IPS-18c (cell line): ENCODE measurements around the gene AGTRAP.

Experiments used
- H3K4me3 ChIP-seq: 2 replicates; pipeline ENCODE4 v1.7.0; 2013; ENCODE audit warnings: low read depth, mild to moderate bottlenecking, low read length, moderate library complexity; ENCODE audit not compliant: insufficient read depth
- H3K9me3 ChIP-seq: one replicate; pipeline ENCODE4 v1.6.1; 2013; ENCODE audit warnings: mild to moderate bottlenecking, low read length, moderate library complexity; ENCODE audit not compliant: control insufficient read depth, insufficient read depth

AGTRAP gene

DNA sequence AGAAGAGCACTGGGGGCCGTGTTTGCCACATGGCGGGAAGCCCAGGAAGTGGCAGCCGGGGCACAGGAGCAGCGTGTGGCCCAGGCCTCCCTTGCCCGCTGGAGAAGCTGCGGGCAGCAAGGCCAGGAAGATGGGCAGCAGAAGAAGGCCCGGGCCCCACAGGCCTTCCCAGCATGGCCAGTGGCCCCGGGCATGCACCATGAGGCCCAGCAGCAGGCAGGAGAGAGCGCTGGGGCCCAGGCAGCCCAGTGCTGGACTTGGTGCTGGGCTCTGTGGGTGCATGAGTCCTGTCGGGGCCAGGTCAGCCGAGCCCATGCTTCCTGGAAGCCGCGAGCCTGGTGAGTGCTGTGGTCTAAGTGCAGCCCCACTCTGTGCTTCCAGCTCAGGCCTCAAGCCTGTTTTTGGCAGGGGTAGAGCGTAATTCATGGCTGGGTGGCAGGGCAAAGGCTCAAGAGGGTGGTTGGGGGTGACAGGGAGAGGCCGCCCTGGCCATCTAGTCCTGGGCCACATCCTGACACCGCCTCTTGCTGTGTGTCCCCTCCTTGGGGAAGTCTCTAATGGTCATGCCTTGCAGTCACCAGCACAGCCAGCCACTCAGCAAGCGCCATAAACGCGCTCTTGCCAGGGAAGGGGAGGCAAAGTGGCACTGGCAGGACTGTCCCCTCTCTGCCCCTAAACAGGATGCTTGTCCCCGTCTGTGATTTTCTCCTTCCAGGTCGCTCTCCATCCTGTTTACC is 48.5 kb downstream of the AGTRAP start:
- Histone ChIP-seq H3K9me3 (no peaks in the 10 kb centered on the region), H3K4me3 (no peak overlapping the region; the same call in 1 of the 2 replicates)

DNA sequence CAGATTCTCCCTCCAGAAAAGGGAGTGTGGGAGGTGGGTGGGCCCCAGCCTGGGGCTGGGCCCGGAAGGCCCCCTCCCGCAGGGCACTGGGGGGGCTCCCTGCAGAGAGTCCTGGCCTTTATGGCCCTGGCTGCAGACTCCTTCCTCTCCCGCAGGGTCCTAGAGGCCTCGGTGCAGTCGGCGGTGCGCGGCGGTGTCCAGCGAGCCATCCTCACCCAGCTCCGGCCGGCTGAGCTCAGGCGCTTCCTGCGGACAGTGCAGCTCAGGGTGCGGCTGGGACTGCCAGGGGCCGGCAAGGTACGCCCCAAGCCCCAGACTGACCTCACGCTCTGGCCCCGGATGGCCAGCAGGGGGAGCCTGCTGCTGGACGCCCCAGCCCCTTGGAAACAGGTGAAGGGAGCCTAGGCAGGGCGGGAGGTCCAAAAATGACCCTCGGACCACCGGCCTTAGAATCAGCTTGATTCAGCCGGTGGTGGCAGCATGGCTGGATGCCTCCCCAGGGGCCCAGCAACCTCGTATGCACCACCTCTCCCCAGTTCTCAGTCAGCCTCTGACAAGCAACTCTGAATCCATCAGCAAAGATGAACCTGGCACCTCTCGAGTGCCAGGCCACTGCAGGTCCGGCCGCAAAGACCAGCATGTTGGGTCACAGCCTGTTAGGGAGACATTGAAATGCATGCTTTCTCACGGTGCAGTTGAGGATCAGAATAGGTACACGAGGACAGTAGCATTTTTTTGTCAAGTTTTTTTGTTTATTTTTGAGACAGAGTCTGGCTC is 49.2 kb downstream of the AGTRAP start:
- peak overlapping the region; percentile 24 for H3K4me3 ChIP-seq
- H3K9me3 ChIP-seq, result no peaks in the 10 kb centered on the region

DNA sequence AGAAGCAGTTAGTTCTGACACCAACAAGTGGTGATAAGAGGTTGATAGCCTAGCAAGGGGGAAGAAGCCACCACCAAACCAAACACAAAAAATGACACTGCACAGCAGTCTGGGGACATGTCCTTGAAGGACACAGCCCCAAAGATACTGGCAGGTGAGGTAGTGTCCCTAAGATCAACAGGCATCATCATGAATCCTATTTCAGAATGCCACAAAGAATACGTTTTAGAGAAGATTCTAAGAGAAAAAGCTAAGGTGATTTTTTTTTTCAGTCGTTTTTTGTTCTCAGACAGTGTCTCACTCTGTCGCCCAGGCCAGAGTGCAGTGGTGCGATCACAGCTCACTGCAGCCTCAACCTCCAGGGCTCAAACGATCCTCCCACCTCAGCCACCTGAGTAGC is 50.2 kb downstream of the AGTRAP start:
- Histone ChIP-seq H3K4me3 (no peak overlapping the region), H3K9me3 (no peaks in the 10 kb centered on the region)

DNA sequence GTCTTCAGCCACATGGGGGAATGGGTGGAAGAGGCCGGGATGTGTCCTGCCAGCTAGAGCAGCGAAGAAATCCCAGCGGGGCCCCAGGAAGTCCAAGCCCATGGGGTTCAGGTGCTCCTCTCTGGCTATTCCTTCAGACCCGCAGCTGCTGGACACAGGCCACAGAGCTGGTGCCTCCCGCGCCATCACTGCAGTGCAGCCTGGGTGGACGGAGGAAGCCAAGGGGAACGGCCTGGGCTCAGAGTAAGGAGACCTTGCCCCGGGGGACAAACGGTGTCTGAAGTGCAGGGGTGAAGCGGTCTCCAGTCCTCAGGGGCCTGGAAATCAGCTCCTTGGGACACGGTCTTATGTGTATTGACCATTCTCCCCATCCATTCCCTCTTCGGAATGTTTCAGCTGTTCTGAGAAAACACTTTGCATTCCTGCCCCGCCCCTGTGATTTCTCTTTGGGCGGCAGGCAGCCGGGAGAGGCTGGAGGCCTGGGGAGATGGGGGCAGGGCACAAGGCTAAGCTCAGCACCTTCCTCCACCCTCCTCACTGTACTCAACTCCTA is 51.4 kb downstream of the AGTRAP start:
- peak overlapping the region; percentile 5; the same call in 1 of the 2 replicates for H3K4me3 ChIP-seq
- no peaks in the 10 kb centered on the region for H3K9me3 ChIP-seq

DNA sequence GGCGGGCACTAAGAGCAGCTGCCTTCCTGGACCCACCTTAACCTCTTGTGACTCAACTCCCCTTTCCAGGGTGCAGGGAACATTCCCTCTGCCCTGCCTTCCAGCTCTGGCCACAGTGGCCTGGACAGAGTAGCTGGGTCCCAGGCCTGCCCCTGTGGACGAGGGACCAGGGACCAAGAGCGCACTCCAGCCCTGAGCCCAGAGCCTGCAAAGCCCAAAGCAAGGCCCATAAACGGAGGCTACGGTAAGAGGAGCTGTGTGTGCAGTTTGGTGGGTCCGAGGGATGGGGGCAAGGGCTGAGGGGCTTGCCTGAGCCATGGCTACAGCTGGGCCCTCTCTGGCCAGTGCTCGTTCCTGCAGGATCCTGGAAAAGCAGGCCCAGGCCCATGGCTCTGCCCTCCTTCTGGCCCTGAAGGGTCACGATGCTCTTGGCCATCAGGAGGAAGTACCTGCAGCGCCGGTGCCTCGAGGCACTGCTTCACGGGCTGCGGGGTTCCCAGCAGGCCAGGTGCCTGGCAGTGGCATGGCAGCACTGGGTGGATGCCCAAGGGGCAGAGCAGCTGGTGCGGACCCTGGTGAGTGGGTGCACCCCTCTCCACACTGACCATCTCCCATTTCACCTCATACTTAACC is 52.0 kb downstream of the AGTRAP start:
- H3K9me3 ChIP-seq, result no peaks in the 10 kb centered on the region
- no peak overlapping the region for H3K4me3 ChIP-seq

DNA sequence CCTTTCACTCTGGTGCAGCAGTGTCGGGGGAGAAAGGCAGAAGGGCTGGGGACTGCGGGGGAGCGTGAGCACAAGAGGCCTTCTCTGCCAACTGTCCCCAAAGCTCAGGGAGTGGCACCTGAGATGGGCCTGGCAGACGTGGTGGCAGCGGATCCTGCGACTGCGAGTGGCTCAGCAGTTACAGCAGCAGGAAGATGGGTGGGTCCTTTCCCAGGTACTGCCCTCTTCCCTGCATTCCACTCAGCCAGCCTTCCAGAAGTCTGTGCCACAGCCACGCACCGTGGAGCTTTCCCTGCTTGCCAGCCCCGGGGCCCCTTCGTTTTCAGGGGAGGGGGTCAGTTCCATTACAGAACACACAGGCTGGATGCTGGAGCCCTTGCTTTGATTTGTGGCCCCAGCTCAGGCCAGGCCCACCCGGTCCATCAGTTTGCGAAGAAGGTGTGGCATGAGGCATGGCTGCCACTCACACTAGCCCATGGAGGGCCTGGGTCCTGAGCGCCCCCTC is 52.7 kb downstream of the AGTRAP start:
- H3K9me3 ChIP-seq, result no peaks in the 10 kb centered on the region

DNA sequence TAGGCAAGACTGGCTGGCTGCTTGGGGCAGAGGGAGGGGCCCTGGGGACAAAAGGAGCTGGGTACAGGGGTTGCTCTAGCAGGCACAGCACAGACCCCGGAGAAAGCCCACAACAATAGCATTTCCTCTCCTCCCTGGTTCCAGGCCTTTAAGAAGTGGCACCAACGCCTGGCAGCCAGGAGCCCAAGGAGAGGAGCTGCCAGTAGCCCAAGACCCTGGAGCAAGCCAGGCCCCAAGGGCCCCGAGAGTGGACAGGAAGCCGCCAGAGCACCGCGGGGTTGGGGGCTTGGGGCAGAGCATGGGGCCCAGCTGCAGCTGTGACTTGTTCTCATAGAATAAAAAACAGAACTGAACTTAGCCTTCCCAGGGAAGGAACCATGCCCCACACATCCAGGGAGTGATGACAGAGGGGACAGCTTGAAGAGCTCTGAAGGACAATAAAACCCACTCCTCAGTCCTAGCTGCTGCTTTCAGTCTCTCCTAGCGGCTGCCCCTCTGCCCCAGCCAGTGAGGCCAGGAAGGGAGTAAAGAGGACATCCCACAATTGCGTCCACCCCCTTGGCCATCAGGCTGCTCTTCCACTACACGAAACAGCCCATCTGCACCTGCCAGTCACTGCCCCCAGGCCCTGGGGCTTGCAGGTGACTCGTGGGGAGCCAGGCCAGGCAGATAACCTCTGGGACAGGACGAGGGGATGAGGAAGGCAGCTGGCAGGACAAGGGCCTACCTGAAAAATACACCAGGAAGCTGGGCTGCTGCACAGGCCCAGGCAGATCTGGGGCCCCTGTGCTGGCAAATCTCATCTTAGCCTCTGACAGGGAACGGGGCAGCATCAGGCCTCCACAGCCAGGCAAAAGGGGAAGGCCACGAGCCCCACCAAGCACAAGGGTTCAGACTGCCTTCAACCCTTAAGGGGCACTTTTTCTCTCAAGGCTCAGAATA is 53.5 kb downstream of the AGTRAP start:
- H3K4me3 ChIP-seq, result no peak overlapping the region

More for the DNA sequence above, 52.7 kb downstream of the AGTRAP start:
- H3K4me3 ChIP-seq, result no peak overlapping the region

DNA sequence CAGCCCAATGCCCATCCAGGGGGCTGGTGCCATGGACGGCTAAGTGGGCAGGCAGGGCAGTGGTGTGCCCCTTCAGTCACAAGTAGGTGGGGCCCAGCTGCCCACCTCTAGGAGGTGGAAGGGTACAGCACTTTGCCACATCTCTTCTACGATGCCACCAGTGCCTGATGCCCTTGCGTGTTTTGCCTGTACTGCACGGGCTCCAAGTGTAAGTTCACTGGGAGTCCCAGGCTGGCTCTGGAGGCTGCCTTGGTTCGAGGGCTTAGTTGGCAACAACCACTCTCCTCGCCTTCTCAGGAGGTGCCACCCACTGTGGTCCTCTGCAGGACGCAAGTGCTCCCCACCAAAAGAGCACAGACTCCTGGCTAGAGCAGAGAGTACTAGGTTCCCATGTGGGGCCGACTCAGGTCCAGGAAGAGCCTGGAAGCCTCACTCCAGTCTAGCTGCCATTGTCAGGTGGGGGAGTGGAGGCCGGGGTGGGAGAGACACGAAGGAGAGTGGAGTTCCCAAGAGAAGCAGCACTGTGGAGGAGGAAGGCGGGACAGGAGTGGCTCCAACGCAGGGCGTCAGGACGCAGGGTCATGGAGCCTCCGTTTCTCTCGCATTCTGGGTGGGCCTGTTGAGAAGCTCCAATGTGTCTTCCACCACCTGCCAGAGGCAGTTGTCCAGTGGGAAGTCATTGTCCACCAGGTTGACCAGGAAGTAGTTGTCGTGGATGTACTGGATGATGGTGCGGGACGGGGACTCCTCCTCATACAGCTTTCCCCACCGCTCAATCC is 54.4 kb downstream of the AGTRAP start:
- Histone ChIP-seq H3K9me3 (no peaks in the 10 kb centered on the region), H3K4me3 (no peak overlapping the region)

More for the DNA sequence above, 53.5 kb downstream of the AGTRAP start:
- H3K9me3 ChIP-seq, result no peaks in the 10 kb centered on the region

DNA sequence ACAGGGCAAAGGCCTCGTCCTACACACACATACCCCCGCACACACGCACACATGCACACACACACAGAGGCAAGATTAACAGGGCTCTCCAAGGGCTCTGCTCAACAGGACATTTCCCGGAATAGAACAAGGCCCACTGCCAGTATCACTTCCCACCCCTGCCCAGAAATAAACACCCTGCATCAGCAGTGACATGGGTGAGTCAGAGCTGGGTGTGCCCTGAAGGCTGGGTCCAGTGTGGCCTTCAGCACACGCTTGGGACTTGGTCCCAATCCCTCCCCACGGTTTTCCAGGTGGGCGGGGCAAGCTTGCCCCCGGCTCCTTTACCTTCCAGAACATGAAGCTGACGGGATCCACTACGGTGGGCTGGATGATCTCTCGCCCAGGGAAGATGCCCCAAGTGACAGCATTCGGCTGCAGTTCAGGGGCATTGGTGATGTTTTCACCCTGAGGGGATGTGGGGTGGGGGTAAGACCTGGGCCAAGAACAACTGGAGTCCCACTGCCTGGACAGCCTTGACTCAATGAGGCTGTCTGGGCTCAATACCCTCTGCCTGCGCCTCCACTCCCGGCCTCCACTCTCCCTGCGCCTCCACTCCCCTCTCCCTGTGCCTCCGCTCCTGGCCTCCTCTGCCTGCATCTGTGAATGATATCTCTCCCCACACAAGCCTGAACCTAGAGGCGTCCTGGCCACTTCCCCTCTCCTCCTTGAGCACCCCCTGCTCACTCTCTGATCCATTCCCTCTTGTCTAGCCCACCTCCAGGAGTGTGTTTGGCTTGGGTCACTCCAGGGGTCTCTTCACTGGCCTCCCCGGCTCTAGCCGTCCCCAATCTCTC is 55.2 kb downstream of the AGTRAP start:
- no peak overlapping the region for H3K4me3 ChIP-seq
- H3K9me3 ChIP-seq, result no peaks in the 10 kb centered on the region

DNA sequence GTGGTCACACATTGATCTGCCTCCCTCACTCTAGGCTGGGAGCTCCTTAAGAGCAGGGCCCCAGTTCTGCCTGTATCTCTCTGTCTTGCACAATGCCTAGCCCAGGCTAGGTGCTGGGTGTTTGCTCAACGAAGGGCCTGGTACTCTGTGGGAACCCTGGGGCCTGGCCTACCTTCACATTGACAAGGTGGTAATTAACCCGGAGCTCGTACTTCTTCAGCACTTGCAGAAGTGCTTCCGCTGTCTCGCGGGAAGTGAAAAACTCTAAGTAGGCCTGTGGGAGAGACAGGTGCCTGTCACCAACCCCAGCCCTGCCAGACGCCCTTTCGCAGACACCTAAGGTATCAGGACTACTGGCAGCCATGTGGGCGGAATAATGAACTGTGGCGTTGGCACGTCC is 56.2 kb downstream of the AGTRAP start:
- no peaks in the 10 kb centered on the region for H3K9me3 ChIP-seq
- H3K4me3 ChIP-seq, result no peak overlapping the region

DNA sequence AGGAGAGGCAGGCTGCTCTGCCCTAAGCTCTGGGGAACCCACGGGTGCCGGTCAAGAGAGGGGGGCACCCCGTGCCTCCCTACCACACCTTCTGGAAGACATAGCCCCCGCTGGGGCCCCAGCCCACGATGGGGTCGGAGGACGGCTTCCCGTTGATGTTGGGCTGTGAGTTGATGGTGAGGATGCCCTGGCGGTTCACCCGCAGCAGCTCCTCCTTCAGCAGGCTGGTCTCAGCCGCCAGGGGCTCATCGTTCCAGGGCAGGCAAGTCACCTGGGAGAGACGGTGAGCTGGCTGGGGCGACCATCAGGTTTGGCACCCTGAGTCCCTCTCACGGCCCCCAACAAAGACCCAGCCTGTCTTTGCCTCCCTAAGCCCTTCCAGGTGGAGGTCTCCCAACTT is 57.9 kb downstream of the AGTRAP start:
- Histone ChIP-seq H3K4me3 (no peak overlapping the region), H3K9me3 (no peaks in the 10 kb centered on the region)

DNA sequence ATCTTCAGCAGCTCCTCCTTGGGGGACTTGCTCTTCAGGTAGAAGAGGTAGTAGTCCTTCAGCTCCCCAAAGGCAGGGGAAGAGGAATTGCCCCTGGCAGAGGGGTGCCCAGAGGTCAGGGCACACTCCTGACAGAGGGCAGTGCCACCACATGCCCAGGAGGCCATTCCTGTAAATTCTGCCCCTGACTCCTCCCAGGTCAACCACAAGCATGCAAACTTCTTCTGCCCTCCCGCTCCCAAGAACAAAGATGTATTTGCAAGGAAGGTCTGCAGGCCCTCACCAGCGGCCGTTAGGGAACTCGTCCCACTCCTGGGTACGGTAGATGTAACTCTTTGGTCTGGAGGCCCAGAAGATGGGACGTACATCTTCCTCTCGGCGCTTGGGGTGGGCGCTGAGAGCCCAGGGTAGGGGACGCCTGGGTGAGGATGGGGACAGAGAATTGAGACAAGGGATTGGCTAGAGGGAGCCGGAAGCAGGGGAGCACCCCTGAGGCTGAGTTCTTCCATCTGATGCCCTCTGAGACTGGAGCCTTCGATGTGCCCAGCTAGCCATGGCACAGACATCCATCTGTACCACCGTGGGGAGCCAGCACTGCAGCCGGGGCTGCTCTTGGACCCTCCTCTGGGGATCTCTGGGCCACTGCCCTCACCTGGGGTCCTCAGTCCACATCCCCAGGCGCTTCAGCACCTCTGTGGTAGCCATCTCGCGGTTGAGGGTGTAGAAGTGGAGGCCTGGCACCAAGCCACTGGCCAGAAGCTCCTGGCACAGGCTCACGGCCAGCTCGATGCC is 58.7 kb downstream of the AGTRAP start:
- Histone ChIP-seq H3K9me3 (no peaks in the 10 kb centered on the region), H3K4me3 (no peak overlapping the region)

DNA sequence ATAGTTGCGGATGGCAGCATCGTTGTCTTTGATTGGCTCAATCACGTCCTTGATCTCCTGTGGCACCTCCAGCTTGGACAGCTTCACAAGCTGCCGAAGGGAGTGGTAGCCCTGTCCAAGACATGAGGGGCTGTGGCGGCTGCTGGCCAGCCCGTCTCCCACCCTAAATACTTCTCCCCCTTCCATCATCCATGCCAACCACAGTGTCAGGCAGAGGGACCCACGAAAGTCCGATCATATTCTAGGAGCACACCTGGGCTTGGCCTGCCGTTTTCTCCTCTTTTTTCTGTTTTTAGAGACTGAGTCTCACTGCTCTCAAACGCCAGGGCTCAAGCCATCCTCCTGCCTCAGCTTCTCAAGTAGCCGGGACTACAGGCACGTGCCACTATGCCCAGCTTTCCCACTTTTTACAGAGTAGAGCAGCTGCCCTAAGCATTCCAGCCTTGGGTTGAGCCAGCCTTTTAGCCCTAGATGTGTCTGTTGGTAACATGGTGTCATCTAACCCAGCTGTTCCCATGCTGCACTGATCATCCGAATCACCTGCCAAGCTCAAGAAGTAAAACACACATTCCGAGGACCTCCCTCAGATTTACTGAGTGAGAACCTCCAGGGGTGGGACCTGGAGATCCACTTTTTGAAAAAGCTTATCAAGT is 59.4 kb downstream of the AGTRAP start:
- Histone ChIP-seq H3K4me3 (no peak overlapping the region), H3K9me3 (no peaks in the 10 kb centered on the region)
